Left ventricle myocardium inferior (tissue), 1 donor: ENCODE results near the gene ZNF771. TPM values are rescaled to one million over a fixed set of nuclear protein-coding genes. Genes with fewer than 3 reads are reported as not detected.
A peak's percentile ranks its signal among the peaks of the same experiment; 100 is the strongest.

Experiments
- DNase-seq: peaks from one replicate; pipeline ENCODE4 v3.0.0-alpha.2; 2020
- H3K27ac ChIP-seq: fragments of 200-600 bp; replicated peaks from 2 replicates; pipeline ENCODE4 v1.8.0; 2021
- H3K27me3 ChIP-seq: fragments of 200-600 bp; 2 replicates; pipeline ENCODE4 v1.8.0; 2021; ENCODE audit warnings: low read depth
- H3K36me3 ChIP-seq: fragments of 200-600 bp; 2 replicates; pipeline ENCODE4 v1.8.0; 2021
- H3K4me1 ChIP-seq: fragments of 200-600 bp; 2 replicates; pipeline ENCODE4 v1.8.0; 2021
- H3K4me3 ChIP-seq: fragments of 200-600 bp; 2 replicates; pipeline ENCODE4 v1.8.0; 2021; ENCODE audit warnings: mild to moderate bottlenecking, moderate library complexity
- H3K9me3 ChIP-seq: fragments of 200-600 bp; replicated peaks from 2 replicates; pipeline ENCODE4 v1.8.0; 2021
- CTCF ChIP-seq: fragments of 200-600 bp; IDR thresholded peaks from 2 replicates; pipeline ENCODE4 v1.8.0; 2021; ENCODE audit warnings: antibody characterized with exemption, mild to moderate bottlenecking, borderline replicate concordance
- intact Hi-C: fragments of 100-400 bp; cut with micrococcal nuclease; formaldehyde crosslinking; loops from one replicate; pipeline ENCODE4 v1.11.0; 2022
- total RNA-seq: library from RNA; stranded (reverse); fragmentation: NEBNext Ultra II Directional; extraction: Animal tissue kit (Norgen Biotek cat#: 25700); gene quantifications from one replicate; pipeline ENCODE4 v1.2.1, GENCODE V29; 2021
- donor health status: DM: no; HTN: yes; CAD: no; lungs with severe emphysema.

Gene ZNF771
- total RNA-seq, 1 donor from 2014 or later, result 8.1 TPM

GRCh38 chr16:30361180-30361579 is 46.2 kb upstream of the ZNF771 start:
- no peaks in the 10 kb centered on the region for H3K27me3 ChIP-seq
- intact Hi-C loops, result no loop called here
- no peaks in the 10 kb centered on the region for H3K9me3 ChIP-seq
- H3K36me3 ChIP-seq, result peaks cover 62% of the 10 kb centered on the region
- DNase-seq, result no peak
- peaks cover 25% of the 10 kb centered on the region for H3K4me1 ChIP-seq
- H3K4me3 ChIP-seq, result no peak overlapping the region
- TF ChIP-seq CTCF, result no peak
- no peak overlapping the region for H3K27ac ChIP-seq

- Histone ChIP-seq H3K36me3 (peaks cover 39% of the 10 kb centered on the region), H3K4me3 (no peak overlapping the region), H3K27me3 (no peaks in the 10 kb centered on the region), H3K9me3 (no peaks in the 10 kb centered on the region), H3K4me1 (peaks cover 55% of the 10 kb centered on the region), H3K27ac (peak overlapping the region; percentile 16)
- DNase-seq, result no peak
- no peak for TF ChIP-seq CTCF
- intact Hi-C loops, result no loop called here
Measured at GRCh38 chr16:30365200-30365599, 42.2 kb upstream of the ZNF771 start.

GRCh38 chr16:30366511-30366910 is 40.9 kb upstream of the ZNF771 start:
- Histone ChIP-seq H3K4me1 (peaks cover 60% of the 10 kb centered on the region), H3K4me3 (no peak overlapping the region), H3K36me3 (peaks cover 39% of the 10 kb centered on the region), H3K27ac (no peak overlapping the region), H3K27me3 (no peaks in the 10 kb centered on the region), H3K9me3 (no peaks in the 10 kb centered on the region)
- DNase-seq, result no peak
- TF ChIP-seq CTCF, result no peak
- intact Hi-C loops, result no loop called here

- intact Hi-C loops, result no loop called here
- no peaks in the 10 kb centered on the region for H3K27me3 ChIP-seq
- H3K4me1 ChIP-seq, result peaks cover 69% of the 10 kb centered on the region
- peak overlapping the region; percentile 92 for H3K27ac ChIP-seq
- no peak for TF ChIP-seq CTCF
- no peaks in the 10 kb centered on the region for H3K9me3 ChIP-seq
- H3K4me3 ChIP-seq, result peak overlapping the region; percentile 92
- H3K36me3 ChIP-seq, result peaks cover 34% of the 10 kb centered on the region
- no peak for DNase-seq
Measured at GRCh38 chr16:30367349-30368009, 39.9 kb upstream of the ZNF771 start.

GRCh38 chr16:30368122-30368791 is 39.1 kb upstream of the ZNF771 start:
- Histone ChIP-seq H3K27ac (peak overlapping the region; percentile 92), H3K4me1 (peaks cover 69% of the 10 kb centered on the region), H3K9me3 (no peaks in the 10 kb centered on the region), H3K36me3 (peaks cover 26% of the 10 kb centered on the region), H3K27me3 (no peaks in the 10 kb centered on the region), H3K4me3 (peak overlapping the region; percentile 92)
- TF ChIP-seq CTCF, result no peak
- intact Hi-C loops, result no loop called here
- DNase-seq, result no peak
